Testis (tissue), 3 donors: ENCODE data around the gene SERAC1. TPM values are rescaled to one million over a fixed set of nuclear protein-coding genes. Genes with fewer than 3 reads are reported as not detected.

Experiments
- DNase-seq: peaks from one replicate; pipeline ENCODE4 v3.0.0-alpha.2; 2019
- H3K27ac ChIP-seq, 2 donors: fragments of 200-600 bp; sonication (generic); one replicate each; pipeline ENCODE4 v1.5.1; 2019
- H3K27me3 ChIP-seq: fragments of 200-600 bp; sonication (generic); one replicate; pipeline ENCODE4 v1.5.1; 2019
- H3K36me3 ChIP-seq: fragments of 200-600 bp; sonication (generic); one replicate; pipeline ENCODE4 v1.5.1; 2017; ENCODE audit warnings: low read depth; ENCODE audit errors: missing control alignments
- H3K4me1 ChIP-seq: fragments of 200-600 bp; sonication (generic); one replicate; pipeline ENCODE4 v1.5.1; 2019
- H3K4me3 ChIP-seq, 2 donors: fragments of 200-600 bp; sonication (generic); one replicate each; pipeline ENCODE4 v1.5.1; 2017 to 2019
- H3K9me3 ChIP-seq: fragments of 200-600 bp; sonication (generic); one replicate; pipeline ENCODE4 v1.5.1; 2017
- POLR2A ChIP-seq: fragments of 450-650 bp; IDR thresholded peaks from one replicate; pipeline ENCODE4 v1.6.1; 2017; ENCODE audit warnings: antibody characterized with exemption, mild to moderate bottlenecking, moderate library complexity
- WGBS, 2 donors: methylation state at CpG; one replicate each; pipeline ENCODE4 v1.1.5; 2018; 5-methylcytosine and 5-hydroxymethylcytosine counted together
- intact Hi-C: fragments of 100-400 bp; cut with DNase I; formaldehyde crosslinking; loops from one replicate; pipeline ENCODE4 v1.15.1; 2023; ENCODE audit warnings: low total_unique reads
- polyA plus RNA-seq: library from polyadenylated mRNA; stranded (reverse); fragments of 350-450 nt; fragmentation: Illumina TruSeq; extraction: RNeasy Lipid Tissue Mini Kit (QIAGEN cat#74804); gene quantifications from one replicate; pipeline ENCODE4 v1.2.3, GENCODE V29; 2014; ENCODE audit warnings: low read depth, low replicate concordance; ENCODE audit not compliant: insufficient read depth
- total RNA-seq, 2 donors: library from RNA; depleted of rRNA; stranded (reverse); fragments of >200 nt; gene quantifications; one replicate each; pipeline ENCODE4 v1.2.3, GENCODE V29; 2016
- TF ChIP-seq, protein P1 (sequence below), 3 experiments: fragments of 450-650 bp in 2 of 3; fragments of 200-600 bp in 1 of 3; sonication (generic) in 1 of 3; IDR thresholded peaks; one replicate each; pipeline ENCODE4 v1.5.1; 2016 to 2019; ENCODE audit warnings: antibody characterized with exemption in 3 of 3, mild to moderate bottlenecking in 2 of 3, moderate library complexity in 1 of 3

SERAC1 gene
- total and polyA plus RNA-seq, 3 donors from 2014 or later: 9.8 to 20.2 (median 15.2) TPM

DNA sequence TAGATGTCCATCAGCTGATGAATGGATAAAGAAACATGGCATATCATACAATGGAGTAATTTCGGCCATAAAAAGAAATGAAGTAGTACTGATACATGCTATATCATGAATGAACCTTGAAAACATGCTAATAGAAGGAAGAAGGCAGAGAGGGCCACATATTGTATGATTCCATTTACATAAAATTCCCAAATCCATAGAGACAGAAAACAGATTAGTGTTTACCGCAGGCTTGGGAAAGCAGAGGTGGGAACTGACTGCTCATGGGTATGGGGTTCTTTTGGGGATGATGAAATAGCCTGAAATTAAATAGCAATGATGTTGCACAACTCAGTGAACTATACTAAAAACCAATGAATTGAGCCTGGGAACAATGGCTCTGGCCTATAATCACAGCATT, 58.3 kb downstream of the SERAC1 start:
- H3K36me3 ChIP-seq: no peaks in the 10 kb centered on the region

DNA sequence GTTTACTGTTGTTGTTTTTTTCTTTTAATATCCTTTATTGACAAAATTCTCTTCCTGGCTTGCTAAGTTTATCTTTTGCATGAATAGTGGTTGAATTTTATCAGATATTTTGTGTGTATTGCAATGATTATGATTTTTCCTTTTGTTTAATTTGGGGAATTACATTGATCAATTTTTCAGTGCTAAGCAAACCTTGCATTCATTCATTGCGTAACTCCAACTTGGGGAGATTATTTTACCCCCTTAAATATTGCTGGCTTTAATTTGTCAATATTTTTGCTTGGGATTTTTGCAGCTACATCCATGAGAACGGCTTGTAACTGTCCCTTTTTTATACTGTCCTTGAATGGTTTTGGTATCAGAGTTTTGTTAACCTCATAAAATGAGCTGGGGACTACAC, 63.4 kb downstream of the SERAC1 start:
- intact Hi-C loops: no loop called here
- no peaks in the 10 kb centered on the region for H3K9me3 ChIP-seq

More for the DNA sequence above, 58.3 kb downstream of the SERAC1 start:
- WGBS, 2 donors: 96 to 100% methylated on average over 2 of the region's 2 CpGs
- no peak for TF ChIP-seq POLR2A
- TF ChIP-seq, protein P1, sequence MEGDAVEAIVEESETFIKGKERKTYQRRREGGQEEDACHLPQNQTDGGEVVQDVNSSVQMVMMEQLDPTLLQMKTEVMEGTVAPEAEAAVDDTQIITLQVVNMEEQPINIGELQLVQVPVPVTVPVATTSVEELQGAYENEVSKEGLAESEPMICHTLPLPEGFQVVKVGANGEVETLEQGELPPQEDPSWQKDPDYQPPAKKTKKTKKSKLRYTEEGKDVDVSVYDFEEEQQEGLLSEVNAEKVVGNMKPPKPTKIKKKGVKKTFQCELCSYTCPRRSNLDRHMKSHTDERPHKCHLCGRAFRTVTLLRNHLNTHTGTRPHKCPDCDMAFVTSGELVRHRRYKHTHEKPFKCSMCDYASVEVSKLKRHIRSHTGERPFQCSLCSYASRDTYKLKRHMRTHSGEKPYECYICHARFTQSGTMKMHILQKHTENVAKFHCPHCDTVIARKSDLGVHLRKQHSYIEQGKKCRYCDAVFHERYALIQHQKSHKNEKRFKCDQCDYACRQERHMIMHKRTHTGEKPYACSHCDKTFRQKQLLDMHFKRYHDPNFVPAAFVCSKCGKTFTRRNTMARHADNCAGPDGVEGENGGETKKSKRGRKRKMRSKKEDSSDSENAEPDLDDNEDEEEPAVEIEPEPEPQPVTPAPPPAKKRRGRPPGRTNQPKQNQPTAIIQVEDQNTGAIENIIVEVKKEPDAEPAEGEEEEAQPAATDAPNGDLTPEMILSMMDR (IDR thresholded peaks at IDR 0.05): no peak
- Histone ChIP-seq H3K4me3 (no peak overlapping the region), H3K27me3 (no peaks in the 10 kb centered on the region), H3K27ac (no peak overlapping the region), H3K9me3 (no peaks in the 10 kb centered on the region), H3K4me1 (no peaks in the 10 kb centered on the region)
- intact Hi-C loops: no loop called here
- DNase-seq: no peak

DNA sequence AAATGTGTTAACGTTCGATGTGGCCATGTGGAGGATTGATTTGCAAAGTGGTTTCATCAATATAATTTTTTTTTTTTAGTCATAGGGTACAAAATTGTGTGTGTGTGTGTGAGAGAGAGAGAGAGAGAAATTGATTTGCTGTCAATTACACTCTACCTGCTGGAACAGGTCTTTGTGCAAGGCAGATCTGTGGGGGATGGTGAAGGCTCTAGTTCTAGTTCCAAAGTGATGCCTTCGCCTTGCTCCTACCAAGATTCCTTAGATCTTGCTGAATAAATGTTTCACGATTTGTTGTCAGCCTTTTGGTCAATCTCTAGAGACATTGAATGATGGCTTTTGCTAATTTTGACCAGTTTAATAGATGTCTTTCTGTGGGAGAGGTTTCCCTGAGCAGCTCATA, 64.8 kb downstream of the SERAC1 start:
- intact Hi-C loops: no loop called here
- 82 to 88% methylated on average over 4 of the region's 4 CpGs for WGBS, 2 donors
- DNase-seq: no peak
- no peaks in the 10 kb centered on the region for H3K27me3 ChIP-seq
- no peaks in the 10 kb centered on the region for H3K9me3 ChIP-seq
- no peaks in the 10 kb centered on the region for H3K36me3 ChIP-seq
- no peak overlapping the region for H3K4me3 ChIP-seq
- no peak overlapping the region for H3K27ac ChIP-seq
- H3K4me1 ChIP-seq: no peaks in the 10 kb centered on the region
- TF ChIP-seq POLR2A: no peak
- TF ChIP-seq, protein P1 (IDR thresholded peaks at IDR 0.05): no peak

More for the DNA sequence above, 63.4 kb downstream of the SERAC1 start:
- Histone ChIP-seq H3K27me3 (no peaks in the 10 kb centered on the region), H3K4me1 (no peaks in the 10 kb centered on the region), H3K27ac (no peak overlapping the region), H3K36me3 (no peaks in the 10 kb centered on the region), H3K4me3 (no peak overlapping the region)
- no peak for TF ChIP-seq POLR2A
- TF ChIP-seq, protein P1 (IDR thresholded peaks at IDR 0.05): no peak
- WGBS, 2 donors: 60 to 67% methylated on average over 2 of the region's 2 CpGs
- no peak for DNase-seq

DNA sequence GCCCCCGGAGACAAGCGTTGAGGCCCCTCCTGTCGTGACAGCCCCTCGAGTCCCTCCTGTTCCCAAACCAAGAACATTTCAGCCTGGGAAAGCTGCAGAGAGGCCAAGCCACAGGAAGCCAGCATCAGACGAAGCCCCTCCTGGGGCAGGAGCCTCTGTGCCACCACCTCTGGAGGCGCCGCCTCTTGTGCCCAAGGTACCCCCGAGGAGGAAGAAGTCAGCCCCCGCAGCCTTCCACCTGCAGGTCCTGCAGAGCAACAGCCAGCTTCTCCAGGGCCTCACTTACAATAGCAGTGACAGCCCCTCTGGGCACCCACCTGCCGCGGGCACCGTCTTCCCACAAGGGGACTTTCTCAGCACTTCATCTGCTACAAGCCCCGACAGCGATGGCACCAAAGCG, 72.4 kb downstream of the SERAC1 start:
- H3K27ac ChIP-seq: no peak overlapping the region
- WGBS, 2 donors: 97 to 98% methylated on average over 10 to 15 of the region's 15 CpGs
- no peak overlapping the region for H3K4me3 ChIP-seq
- no peak for DNase-seq
- H3K36me3 ChIP-seq: no peaks in the 10 kb centered on the region
- TF ChIP-seq, protein P1 (IDR thresholded peaks at IDR 0.05): no peak
- TF ChIP-seq POLR2A: no peak
- H3K4me1 ChIP-seq: no peaks in the 10 kb centered on the region
- intact Hi-C loops: no loop called here
- H3K9me3 ChIP-seq: no peaks in the 10 kb centered on the region
- no peaks in the 10 kb centered on the region for H3K27me3 ChIP-seq

DNA sequence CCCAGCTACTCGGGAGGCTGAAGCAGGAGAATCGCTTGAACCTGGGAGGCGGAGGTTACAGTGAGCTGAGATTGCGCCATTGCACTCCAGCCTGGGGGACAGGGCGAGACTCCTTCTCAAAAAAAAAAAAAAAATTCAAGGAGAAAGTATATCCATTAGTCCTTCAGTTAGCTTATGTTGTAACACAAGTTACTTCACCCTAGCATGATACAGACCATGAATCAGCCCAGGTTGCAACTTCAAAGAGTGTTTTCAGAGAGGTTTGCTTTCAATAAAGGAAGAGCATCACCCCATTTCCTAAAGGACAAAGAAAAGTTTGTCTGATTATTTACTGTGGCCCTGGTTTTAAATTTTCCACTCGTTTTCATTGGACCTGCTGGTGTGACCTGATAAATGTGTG, 73.0 kb downstream of the SERAC1 start:
- Histone ChIP-seq H3K27ac (no peak overlapping the region), H3K36me3 (no peaks in the 10 kb centered on the region)
- intact Hi-C loops: no loop called here

More for the DNA sequence above, 73.0 kb downstream of the SERAC1 start:
- DNase-seq: no peak
- WGBS, 2 donors: 96 to 98% methylated on average over 6 of the region's 6 CpGs
- TF ChIP-seq POLR2A: no peak
- TF ChIP-seq, protein P1 (IDR thresholded peaks at IDR 0.05): no peak
- H3K4me3 ChIP-seq: no peak overlapping the region
- no peaks in the 10 kb centered on the region for H3K27me3 ChIP-seq
- H3K4me1 ChIP-seq: no peaks in the 10 kb centered on the region
- no peaks in the 10 kb centered on the region for H3K9me3 ChIP-seq
